ENCODE measurements around the gene TAGAP.

GRCh38 chr6:159085396-159085895 is 40.7 kb upstream of the TAGAP start:
- TF ChIP-seq CTCF (IDR thresholded peaks at IDR 0.05 in 2 of 3, conservative IDR thresholded peaks at IDR 0.05 in 1 of 3; ENCODE audit: borderline replicate concordance in 1 of 3, insufficient read depth in 1 of 3, low read depth in 2 of 3, low read length in 2 of 3) (no peak), ZBTB33 (IDR thresholded peaks at IDR 0.05; ENCODE audit: extremely low read depth, insufficient replicate concordance, low read length) (no peak), POLR2AphosphoS5 (IDR thresholded peaks at IDR 0.05; ENCODE audit: low read depth, low read length) (no peak), POLR2A (IDR thresholded peaks at IDR 0.05; ENCODE audit: borderline replicate concordance, extremely low read depth, insufficient read depth, insufficient read length) (no peak), ATF3 (IDR thresholded peaks at IDR 0.05) (no peak), YY1 (IDR thresholded peaks at IDR 0.05; ENCODE audit: extremely low read depth, insufficient replicate concordance, low read depth, low read length) (no peak)

Data from HCT116 (cell line).